ENCODE data around the gene FTSJ3. TPM values are rescaled to one million over a fixed set of nuclear protein-coding genes. Genes with fewer than 3 reads are reported as not detected.

The FTSJ3 gene
- total RNA-seq, 1 experiment from 2014 or later: 36.9 TPM

DNA sequence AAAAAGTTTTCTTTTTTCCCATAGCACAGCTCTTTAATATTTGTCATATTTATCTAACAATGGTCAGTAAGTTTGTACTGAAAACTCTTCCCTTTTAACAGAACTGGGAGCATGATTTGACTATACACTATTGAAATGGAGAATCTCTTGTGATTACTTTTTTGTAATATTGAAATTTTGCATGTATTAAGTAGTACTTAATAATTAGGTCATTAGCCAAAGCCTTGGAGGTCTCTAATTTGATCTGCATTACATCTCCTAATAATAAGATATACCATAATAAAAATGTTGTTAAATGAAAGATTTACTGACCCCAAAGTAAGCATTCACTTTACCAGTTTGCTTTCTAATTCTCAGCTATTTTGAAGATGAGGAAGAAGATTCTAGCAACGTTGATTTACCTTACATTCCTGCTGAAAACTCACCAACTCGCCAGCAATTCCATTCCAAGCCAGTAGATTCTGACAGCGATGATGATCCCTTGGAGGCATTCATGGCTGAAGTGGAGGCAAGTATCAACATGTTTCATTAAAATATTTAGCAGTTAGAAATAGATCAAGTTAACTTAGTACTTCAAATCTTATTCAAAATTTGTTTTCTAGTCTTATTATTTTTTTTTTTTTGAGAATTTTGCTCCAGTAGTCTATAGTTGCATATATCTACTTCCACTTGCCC, 35.3 kb downstream of the FTSJ3 start:
- no peak overlapping the region for H2AFZ ChIP-seq
- no peak for DNase-seq
- H3K4me1 ChIP-seq (replicated peaks; ENCODE audit: insufficient read depth): peaks cover under 1% of the 10 kb centered on the region
- CTCF ChIA-PET: interaction anchor here (0.7 kb wide), 2 partner anchors 392 to 1271 kb away, joined by 5 read pairs; no protein-coding TSS in a partner anchor
- no peak for TF ChIP-seq EZH2 (IDR thresholded peaks at IDR 0.05; ENCODE audit: low read depth)
- TF ChIP-seq, protein P1, sequence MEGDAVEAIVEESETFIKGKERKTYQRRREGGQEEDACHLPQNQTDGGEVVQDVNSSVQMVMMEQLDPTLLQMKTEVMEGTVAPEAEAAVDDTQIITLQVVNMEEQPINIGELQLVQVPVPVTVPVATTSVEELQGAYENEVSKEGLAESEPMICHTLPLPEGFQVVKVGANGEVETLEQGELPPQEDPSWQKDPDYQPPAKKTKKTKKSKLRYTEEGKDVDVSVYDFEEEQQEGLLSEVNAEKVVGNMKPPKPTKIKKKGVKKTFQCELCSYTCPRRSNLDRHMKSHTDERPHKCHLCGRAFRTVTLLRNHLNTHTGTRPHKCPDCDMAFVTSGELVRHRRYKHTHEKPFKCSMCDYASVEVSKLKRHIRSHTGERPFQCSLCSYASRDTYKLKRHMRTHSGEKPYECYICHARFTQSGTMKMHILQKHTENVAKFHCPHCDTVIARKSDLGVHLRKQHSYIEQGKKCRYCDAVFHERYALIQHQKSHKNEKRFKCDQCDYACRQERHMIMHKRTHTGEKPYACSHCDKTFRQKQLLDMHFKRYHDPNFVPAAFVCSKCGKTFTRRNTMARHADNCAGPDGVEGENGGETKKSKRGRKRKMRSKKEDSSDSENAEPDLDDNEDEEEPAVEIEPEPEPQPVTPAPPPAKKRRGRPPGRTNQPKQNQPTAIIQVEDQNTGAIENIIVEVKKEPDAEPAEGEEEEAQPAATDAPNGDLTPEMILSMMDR (conservative IDR thresholded peaks at IDR 0.05): no peak
- H3K9me2 ChIP-seq (ENCODE audit: insufficient read depth): no peaks in the 10 kb centered on the region
- intact Hi-C loops (cut with micrococcal nuclease; ENCODE audit: unreplicated experiment): no loop called here
- H3K27me3 ChIP-seq (ENCODE audit: insufficient read depth, low read depth): no peaks in the 10 kb centered on the region
- peaks cover 71% of the 10 kb centered on the region for H3K79me2 ChIP-seq (ENCODE audit: low read depth)
- no peaks in the 10 kb centered on the region for H3K9me3 ChIP-seq (ENCODE audit: insufficient read depth, low read depth)
- no peak overlapping the region for H3K27ac ChIP-seq
- H4K20me1 ChIP-seq (ENCODE audit: insufficient read depth): peaks cover 47% of the 10 kb centered on the region
- no TSS peak for BruUV-seq (replicated peaks)
- H3K36me3 ChIP-seq (ENCODE audit: low read depth): peaks cover 63% of the 10 kb centered on the region
- no peak overlapping the region for H3K4me2 ChIP-seq
- no peak overlapping the region for H3K4me3 ChIP-seq
- peaks cover 16% of the 10 kb centered on the region; the same call in 1 of the 2 replicates for H3F3A ChIP-seq (ENCODE audit: insufficient read depth, low read depth)
- POLR2A ChIA-PET (ENCODE audit: unreplicated experiment): interaction anchor here (0.6 kb wide), 1 partner anchor 36 kb away, joined by 4 read pairs; no protein-coding TSS in a partner anchor

DNA sequence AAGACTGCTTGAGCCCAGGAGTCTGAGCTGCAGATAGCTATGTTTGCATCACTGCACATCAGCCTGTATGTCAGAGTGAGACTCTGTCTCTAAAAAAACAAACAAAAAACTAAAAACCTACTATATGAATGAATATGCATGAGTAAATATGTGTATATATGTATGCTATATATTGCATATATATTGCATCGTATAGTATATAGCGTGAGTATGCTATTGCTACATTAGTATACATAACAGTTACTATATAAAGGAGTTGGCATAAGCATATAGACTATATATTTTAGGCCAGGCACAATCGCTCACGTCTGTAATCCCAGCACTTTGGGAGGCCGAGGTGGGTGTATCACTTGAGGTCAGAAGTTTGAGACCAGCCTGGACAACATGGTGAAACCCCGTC, 37.4 kb downstream of the FTSJ3 start:
- Histone ChIP-seq H3K9me2 (ENCODE audit: insufficient read depth) (no peaks in the 10 kb centered on the region), H3K27me3 (ENCODE audit: insufficient read depth, low read depth) (no peaks in the 10 kb centered on the region), H3K36me3 (ENCODE audit: low read depth) (peaks cover 60% of the 10 kb centered on the region), H2AFZ (no peak overlapping the region), H3K4me1 (replicated peaks; ENCODE audit: insufficient read depth) (peaks cover 22% of the 10 kb centered on the region), H3K27ac (no peak overlapping the region), H3F3A (ENCODE audit: insufficient read depth, low read depth) (peaks cover 31% of the 10 kb centered on the region), H3K9me3 (ENCODE audit: insufficient read depth, low read depth) (no peaks in the 10 kb centered on the region), H3K79me2 (ENCODE audit: low read depth) (peaks cover 86% of the 10 kb centered on the region), H3K4me3 (no peak overlapping the region), H4K20me1 (ENCODE audit: insufficient read depth) (peaks cover 38% of the 10 kb centered on the region), H3K4me2 (no peak overlapping the region)
- TF ChIP-seq EZH2 (IDR thresholded peaks at IDR 0.05; ENCODE audit: low read depth): no peak
- TF ChIP-seq, protein P1 (conservative IDR thresholded peaks at IDR 0.05): no peak
- ChIA-PET CTCF (no interaction called here), POLR2A (ENCODE audit: unreplicated experiment) (interaction anchor here (0.6 kb wide), 1 partner anchor 16 kb away, joined by 3 read pairs; the partner anchor contains the start of gene CCDC47)
- no peak for DNase-seq
- intact Hi-C loops (cut with micrococcal nuclease; ENCODE audit: unreplicated experiment): no loop called here
- BruUV-seq (replicated peaks): no TSS peak

DNA sequence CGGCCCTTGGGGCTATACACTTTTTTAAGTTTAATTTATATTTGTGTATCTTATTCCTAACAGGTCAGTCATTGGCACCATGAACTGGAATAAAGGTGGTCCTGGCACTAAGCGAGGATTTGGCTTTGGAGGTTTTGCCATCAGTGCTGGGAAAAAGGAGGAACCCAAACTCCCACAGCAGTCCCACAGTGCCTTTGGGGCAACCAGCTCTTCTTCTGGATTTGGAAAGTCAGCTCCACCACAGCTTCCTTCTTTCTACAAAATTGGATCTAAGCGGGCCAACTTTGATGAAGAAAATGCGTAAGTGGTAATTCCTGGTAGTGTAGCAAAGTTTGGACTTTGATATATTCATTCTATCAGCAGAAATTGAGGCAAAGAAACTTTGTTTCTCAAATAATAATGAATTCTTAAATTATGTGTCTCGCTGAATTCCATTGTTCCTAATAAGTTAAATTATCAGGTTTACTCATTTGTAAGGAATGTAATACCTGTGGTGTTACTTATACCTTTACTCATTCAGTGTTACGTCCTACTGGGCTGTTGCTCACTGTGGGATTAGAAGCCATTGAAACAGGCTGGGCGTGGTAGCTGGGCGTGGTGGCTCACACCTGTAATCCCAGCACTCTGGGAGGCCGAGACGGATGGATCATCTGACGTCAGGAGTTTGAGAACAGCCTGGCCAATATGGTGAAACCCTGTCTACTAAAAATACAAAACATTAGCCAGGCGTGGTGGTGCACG, 40.3 kb downstream of the FTSJ3 start:
- no peaks in the 10 kb centered on the region for H3K27me3 ChIP-seq (ENCODE audit: insufficient read depth, low read depth)
- no peaks in the 10 kb centered on the region for H3K9me3 ChIP-seq (ENCODE audit: insufficient read depth, low read depth)
- H3F3A ChIP-seq (ENCODE audit: insufficient read depth, low read depth): peaks cover 54% of the 10 kb centered on the region
- no peaks in the 10 kb centered on the region for H3K9me2 ChIP-seq (ENCODE audit: insufficient read depth)
- no peak overlapping the region for H3K4me3 ChIP-seq
- peak; percentile 56 to 85 for DNase-seq
- POLR2A ChIA-PET (ENCODE audit: unreplicated experiment): interaction anchor here (0.7 kb wide), 2 partner anchors 17 to 33 kb away, joined by 4 to 8 read pairs; no protein-coding TSS in a partner anchor
- CTCF ChIA-PET: no interaction called here
- intact Hi-C loops (cut with micrococcal nuclease; ENCODE audit: unreplicated experiment): no loop called here
- no peak overlapping the region for H2AFZ ChIP-seq
- H3K36me3 ChIP-seq (ENCODE audit: low read depth): peaks cover 45% of the 10 kb centered on the region
- H4K20me1 ChIP-seq (ENCODE audit: insufficient read depth): peaks cover 56% of the 10 kb centered on the region
- TF ChIP-seq, protein P1 (conservative IDR thresholded peaks at IDR 0.05): no peak
- no peak for TF ChIP-seq EZH2 (IDR thresholded peaks at IDR 0.05; ENCODE audit: low read depth)
- H3K27ac ChIP-seq: peak overlapping the region; percentile 83
- H3K4me1 ChIP-seq (replicated peaks; ENCODE audit: insufficient read depth): peaks cover 44% of the 10 kb centered on the region
- H3K79me2 ChIP-seq (ENCODE audit: low read depth): peaks cover 98% of the 10 kb centered on the region
- peak overlapping the region; percentile 22; the same call in 1 of the 2 replicates for H3K4me2 ChIP-seq
- BruUV-seq (replicated peaks): TSS peak; percentile 33

Data from PC-9 (cell line).